HG02763 (cell line): ENCODE results near the gene SH3YL1.
"Not testable (repeated sequence)": the region's sequence is repeated elsewhere in the genome, so short reads cannot be mapped to it uniquely, and the experiment has no call there.

Source experiments
- ATAC-seq: cut with Tn5 transposase; IDR thresholded peaks from one replicate; pipeline ENCODE4 v1.9.1; 2021; ENCODE audit warnings: mild to moderate bottlenecking, moderate library complexity; ENCODE audit not compliant: unreplicated experiment

Gene SH3YL1

DNA sequence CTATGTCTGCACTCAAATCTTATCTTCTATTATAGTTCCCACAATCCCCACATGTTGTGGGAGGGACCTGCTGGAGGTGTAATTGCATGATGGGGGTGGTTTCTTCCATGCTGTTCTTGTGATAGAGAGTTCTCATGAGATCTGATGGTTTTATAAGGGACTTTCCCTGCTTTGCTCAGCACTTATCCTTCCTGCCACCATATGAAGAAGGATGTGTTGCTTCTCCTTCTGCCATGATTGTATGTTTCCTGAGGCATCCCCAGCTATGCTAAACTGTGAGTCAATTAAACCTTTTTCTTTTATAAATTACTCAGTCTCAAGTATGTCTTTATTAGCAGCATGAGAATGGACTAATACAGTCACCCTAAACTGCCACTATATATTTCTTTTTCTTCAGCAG is 79.1 kb downstream of the SH3YL1 start:
- no peak for ATAC-seq

DNA sequence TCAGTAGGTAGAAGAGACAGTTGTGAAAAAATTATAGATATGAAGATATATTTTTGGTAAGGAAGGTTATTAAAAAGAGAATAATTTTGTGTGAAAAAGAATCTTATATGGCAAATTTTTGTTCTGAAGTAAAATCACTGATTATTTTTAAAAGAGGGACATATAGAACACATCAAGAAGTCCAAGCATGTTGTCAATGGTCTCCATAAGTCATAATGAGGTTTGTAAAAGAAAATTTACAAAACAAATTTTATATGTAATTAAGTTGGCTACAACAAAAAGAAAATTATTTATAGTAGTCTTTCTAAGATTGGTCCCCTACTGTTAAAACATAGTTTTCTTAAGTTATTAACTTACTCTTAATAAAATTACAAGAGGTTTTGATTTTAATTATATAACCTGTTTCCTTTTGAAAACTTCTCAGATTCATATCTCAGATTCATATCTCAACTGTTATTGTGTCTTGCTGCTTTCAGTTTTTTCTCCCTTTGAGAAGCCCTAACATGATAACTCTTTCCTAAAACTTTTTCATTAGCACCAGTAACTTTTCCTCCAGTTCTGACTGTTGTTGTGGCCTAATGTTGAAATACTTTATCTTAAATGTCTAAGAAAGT is 81.2 kb downstream of the SH3YL1 start:
- ATAC-seq: no peak

DNA sequence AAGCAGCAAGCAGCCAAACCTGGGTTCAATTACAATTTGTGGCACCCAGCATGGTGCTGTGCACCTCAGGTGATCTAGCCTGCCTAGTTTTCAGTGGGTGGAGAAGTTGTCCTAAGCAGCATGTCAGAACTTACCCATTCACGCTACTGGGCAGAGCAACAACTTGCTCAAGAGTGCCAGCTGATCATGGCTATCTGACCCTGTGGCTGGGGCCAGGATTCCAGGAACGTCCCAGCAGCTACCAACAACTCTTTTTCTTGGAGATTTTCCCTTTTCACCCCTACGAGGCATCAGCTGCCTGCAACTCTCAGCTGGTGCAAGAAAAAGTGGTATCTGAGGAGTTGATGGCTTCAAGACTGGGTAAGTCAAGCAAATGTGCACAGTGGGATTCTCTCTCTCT is 83.5 kb downstream of the SH3YL1 start:
- ATAC-seq: no peak

DNA sequence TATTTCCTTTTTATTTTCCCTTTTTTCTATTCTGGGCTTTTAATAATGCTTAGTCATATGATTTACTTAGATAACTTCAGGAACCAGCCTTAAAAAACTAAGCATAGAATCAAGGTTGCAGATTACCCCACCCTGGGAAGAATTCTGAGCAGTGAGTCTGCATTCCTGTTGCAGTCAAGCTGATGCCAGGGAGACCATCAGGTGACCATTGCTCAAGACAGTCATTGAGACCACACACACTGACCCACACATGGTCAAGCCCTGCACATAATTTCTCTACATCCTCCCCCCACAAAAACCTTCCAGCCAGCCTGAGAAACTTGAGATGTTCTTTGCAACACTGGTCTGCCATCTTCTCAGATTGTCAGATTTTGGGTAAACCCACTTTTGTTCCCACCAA is 83.9 kb downstream of the SH3YL1 start:
- ATAC-seq: no peak

DNA sequence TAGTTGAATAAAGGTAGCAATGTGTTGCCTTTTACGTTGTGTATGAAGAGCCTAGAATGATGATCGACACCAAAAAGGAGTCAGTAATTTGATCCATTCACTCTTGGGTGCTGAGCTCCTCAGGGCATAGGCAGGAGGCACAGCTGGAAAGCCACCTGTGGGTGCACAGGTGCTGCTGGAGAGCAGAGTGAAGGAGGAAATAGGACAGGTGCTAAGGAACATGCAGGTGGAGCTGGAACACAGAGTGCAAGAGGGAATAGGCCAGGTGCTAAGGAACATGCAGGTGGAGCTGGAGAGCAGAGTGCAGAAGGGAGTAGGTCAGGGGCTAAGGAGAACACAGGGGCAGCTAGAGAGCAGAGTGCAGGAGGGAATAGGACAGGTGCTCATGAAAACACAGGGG is 86.1 kb downstream of the SH3YL1 start:
- no peak for ATAC-seq

DNA sequence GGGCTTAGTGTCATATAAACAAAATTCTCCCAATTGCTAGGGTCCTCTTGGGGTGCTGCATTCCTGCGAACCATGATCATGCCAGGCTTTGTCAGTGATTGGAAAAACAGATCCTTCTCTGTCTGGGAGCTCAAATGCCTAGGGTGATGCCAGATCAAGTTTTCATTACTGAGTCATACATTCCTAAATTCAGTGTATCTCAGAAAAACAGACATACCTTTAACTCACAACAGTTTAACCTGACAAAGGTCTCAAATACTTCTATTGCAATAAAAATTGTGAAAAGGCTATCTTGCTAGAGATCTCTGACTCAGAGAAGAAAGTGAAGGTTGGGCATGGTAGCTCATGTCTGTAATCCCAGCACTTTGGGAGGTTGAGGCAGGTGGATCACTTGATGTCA is 86.9 kb downstream of the SH3YL1 start:
- no peak for ATAC-seq

DNA sequence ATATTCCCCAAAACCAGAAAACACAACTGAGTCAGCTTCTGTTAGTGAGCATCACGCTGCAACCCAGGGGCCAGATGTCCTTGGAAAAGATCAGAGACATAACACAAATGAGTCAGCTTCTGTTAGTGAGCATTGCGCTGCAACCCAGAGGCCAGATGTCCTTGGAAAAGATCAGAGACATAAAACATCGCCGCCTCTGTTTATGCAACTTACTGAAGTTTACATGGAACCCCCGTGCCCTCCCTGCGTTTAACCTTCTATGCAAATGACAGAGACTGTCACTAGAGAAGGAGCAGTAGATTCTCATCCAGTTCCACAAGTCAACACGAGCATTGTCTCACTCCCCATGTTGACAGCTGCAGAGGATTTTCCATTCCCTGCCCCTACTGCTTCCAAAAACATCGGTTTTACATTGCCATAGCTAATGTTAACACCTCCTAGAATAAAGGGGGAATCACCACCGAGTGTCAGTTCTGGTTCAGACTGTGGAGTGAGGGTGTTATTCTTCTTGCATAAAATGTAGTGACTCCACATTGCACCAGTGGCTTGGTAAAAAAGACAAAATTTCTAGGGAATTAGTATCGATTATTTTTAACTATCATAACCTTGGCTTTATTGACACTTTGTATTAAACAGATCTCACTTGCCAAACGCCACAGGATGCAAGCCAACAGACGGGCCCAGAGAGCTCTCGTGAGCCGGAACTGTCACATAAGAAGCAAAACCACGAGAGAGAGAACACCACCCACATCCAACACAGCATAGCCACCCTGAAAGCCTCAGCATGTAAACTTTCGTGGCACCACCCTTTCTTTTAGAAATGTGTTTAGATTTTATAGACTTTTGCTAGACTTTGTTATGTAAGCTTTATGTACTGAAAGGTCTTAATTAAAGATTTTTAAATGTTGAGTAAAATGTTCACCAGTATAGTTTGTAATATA is 87.7 kb downstream of the SH3YL1 start:
- no peak for ATAC-seq

DNA sequence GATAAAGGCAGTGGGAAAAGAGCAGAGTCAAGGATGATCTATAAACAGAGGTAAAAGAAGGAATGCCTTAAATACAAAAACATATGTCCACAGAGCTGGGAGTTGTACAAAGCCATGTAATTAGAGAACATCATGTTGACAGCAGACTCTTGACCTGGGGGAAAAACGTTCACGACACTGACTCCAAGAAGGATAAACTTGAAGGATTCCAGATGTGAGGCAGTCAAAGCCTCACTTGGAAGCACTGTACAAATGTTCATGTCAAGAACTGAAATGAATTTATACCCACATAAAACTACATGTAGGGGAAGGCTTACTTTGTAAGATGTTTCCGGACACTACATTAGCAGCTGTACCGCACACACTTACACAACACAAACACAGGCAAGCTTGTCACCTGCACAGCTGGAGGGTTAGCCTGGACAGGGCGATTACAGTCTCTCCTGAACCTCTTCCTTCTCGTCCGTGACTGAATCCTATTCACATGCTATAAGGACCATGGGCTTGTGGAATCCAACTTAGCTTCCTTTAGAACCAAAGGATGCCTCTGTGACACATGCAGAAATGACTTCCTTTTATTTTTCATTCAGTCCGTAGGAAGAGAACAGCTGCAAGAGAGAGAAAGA is 88.6 kb downstream of the SH3YL1 start:
- ATAC-seq: no peak

DNA sequence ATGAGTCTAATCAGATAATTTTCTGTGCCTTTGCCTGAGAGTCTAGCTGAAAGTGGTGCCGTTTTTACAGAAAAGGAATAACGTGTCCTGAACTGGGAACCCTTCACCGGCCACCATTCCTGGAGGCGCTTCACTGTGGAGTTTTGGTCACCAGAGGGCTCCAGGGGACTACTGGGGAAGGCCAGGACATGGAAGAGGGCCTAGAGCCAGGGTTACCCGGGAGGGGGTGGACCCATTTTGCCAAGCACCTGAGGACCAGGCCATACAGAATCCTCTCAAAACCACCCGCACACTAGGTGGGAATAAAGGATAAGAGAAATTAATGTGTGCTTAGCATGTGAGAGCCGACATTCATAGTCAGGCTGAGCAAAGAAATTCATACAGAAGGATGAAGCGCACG is 91.7 kb downstream of the SH3YL1 start:
- not testable (repeated sequence) for ATAC-seq

DNA sequence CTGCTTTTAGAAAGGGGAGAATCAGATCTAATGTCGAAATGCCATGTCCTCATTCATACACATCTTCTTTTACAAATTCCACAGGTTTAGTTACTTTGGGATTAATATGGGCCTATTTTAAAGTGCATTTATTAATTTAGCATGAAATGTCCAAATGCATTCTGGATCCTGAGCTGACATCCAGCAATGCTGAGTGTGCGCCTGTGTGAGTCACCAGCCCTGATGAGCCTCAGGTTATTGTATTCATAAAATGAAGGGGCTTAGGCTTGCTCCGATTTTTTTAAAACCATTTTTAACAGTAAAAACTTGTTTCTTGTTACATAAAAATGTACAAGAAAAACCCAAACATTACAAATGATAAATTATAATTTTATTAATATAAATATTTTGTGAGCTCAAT is 94.1 kb downstream of the SH3YL1 start:
- no peak for ATAC-seq
